ENCODE measurements around the gene C6orf52. TPM values are rescaled to one million over a fixed set of nuclear protein-coding genes. Genes with fewer than 3 reads are reported as not detected.

C6orf52 gene
- total and polyA plus RNA-seq, 2 of the 13 experiments (the other 11 are each of a cell fraction or from before 2014, with no cell fraction given): 0.50 to 0.53 TPM

- TF ChIP-seq ZNF234 (CRISPR knock-in tag; conservative IDR thresholded peaks at IDR 0.05) (no peak), FOXO4 (CRISPR knock-in tag; conservative IDR thresholded peaks at IDR 0.05) (0 out of 2 replicates have a peak, but pooled peaks have one; percentile 77), ZNF276 (CRISPR knock-in tag; IDR thresholded peaks at IDR 0.05; ENCODE audit: low read depth) (no peak), TGIF2 (CRISPR knock-in tag; IDR thresholded peaks at IDR 0.05) (0 out of 2 replicates have a peak, but pooled peaks have one; percentile 21), MZF1 (CRISPR knock-in tag; IDR thresholded peaks at IDR 0.05; ENCODE audit: borderline replicate concordance) (0 out of 2 replicates have a peak, but pooled peaks have one; percentile 10), AFF4 (CRISPR knock-in tag; IDR thresholded peaks at IDR 0.05) (peak; percentile 97), MTA1 (CRISPR knock-in tag; IDR thresholded peaks at IDR 0.05; ENCODE audit: borderline replicate concordance) (no peak), ZKSCAN5 (CRISPR knock-in tag; IDR thresholded peaks at IDR 0.05) (no peak), CENPBD1 (CRISPR knock-in tag; IDR thresholded peaks at IDR 0.05; ENCODE audit: borderline replicate concordance, low read depth) (0 out of 2 replicates have a peak, but pooled peaks have one; percentile 23), CBX5 (CRISPR knock-in tag; IDR thresholded peaks at IDR 0.05; ENCODE audit: borderline replicate concordance) (0 out of 2 replicates have a peak, but pooled peaks have one; percentile 10), ZNF317 (CRISPR knock-in tag; IDR thresholded peaks at IDR 0.05) (0 out of 2 replicates have a peak, but pooled peaks have one; percentile 8), ZNF235 (CRISPR knock-in tag; IDR thresholded peaks at IDR 0.05; ENCODE audit: borderline replicate concordance) (peak; percentile 37; the same call in 1 of the 2 replicates)
- TF ChIP-seq, protein P1, sequence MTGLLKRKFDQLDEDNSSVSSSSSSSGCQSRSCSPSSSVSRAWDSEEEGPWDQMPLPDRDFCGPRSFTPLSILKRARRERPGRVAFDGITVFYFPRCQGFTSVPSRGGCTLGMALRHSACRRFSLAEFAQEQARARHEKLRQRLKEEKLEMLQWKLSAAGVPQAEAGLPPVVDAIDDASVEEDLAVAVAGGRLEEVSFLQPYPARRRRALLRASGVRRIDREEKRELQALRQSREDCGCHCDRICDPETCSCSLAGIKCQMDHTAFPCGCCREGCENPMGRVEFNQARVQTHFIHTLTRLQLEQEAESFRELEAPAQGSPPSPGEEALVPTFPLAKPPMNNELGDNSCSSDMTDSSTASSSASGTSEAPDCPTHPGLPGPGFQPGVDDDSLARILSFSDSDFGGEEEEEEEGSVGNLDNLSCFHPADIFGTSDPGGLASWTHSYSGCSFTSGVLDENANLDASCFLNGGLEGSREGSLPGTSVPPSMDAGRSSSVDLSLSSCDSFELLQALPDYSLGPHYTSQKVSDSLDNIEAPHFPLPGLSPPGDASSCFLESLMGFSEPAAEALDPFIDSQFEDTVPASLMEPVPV (CRISPR knock-in tag; IDR thresholded peaks at IDR 0.05): 0 out of 2 replicates have a peak, but pooled peaks have one; percentile 31
- TF ChIP-seq, protein P2, sequence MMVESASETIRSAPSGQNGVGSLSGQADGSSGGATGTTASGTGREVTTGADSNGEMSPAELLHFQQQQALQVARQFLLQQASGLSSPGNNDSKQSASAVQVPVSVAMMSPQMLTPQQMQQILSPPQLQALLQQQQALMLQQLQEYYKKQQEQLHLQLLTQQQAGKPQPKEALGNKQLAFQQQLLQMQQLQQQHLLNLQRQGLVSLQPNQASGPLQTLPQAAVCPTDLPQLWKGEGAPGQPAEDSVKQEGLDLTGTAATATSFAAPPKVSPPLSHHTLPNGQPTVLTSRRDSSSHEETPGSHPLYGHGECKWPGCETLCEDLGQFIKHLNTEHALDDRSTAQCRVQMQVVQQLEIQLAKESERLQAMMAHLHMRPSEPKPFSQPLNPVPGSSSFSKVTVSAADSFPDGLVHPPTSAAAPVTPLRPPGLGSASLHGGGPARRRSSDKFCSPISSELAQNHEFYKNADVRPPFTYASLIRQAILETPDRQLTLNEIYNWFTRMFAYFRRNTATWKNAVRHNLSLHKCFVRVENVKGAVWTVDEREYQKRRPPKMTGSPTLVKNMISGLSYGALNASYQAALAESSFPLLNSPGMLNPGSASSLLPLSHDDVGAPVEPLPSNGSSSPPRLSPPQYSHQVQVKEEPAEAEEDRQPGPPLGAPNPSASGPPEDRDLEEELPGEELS (CRISPR knock-in tag; IDR thresholded peaks at IDR 0.05): peak; percentile 2; the same call in 1 of the 2 replicates
These were observed 27.6 kb upstream of the C6orf52 start (continued) for GRCh38 chr6:10721850-10722569.
